ENCODE data around the gene NBAS.

The NBAS gene

DNA sequence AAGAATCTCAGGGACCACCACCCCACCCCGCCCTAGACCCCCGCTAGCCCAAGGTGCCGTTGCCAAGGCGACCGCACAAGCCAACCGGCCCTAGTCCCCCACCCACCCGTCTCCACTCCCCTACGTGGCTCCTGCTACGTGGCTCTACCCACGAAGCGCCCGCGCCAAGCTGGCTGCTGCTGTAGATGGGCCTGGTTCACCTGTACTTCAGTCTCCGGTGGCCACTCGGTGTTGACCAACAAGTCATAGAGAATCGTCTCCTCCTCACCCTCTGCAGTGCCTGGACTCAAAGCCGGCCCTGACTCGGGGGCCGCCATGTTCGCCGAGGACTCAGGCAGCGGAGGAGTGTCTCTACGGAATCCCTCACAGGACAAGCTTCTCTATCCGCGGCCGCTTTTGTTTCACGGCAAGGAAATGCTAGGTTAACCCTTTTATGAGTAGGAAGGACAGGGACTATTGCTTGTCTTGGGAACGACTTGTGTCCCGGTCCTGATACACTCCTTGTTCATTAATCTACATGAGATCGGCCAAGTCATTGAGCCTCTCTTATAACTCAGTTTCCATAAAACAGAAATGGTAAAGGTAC, at the start of gene NBAS:
TSS of gene NBAS (minus strand) at position 347 of the 586 bp plus-strand sequence. CDS start at position 317, 30 bp downstream.
- DNase-seq: peak; percentile 61 to 72

DNA sequence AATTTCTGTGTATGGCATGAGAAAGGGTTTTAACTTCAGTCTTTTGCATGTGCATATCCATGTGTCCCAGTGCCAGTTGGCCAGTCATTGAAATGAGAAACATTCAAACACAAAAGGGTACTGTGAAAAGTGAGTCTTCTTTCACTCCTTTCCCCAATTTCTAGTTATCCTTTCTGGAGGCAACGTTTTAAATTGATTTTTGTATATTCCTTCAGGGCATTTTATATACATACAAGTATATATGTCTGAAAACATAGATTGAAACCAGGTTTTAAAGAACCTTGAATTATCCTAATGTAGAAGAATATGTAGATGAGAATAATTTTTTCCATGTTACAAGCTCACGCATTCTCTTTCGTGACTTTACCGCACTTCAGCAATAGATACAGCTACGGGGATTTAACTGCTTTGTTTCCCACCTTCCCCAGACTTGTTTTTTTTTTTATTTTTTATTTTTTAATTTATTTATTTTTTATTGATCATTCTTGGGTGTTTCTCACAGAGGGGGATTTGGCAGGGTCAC, 49.4 kb upstream of the NBAS start:
- DNase-seq: no peak

DNA sequence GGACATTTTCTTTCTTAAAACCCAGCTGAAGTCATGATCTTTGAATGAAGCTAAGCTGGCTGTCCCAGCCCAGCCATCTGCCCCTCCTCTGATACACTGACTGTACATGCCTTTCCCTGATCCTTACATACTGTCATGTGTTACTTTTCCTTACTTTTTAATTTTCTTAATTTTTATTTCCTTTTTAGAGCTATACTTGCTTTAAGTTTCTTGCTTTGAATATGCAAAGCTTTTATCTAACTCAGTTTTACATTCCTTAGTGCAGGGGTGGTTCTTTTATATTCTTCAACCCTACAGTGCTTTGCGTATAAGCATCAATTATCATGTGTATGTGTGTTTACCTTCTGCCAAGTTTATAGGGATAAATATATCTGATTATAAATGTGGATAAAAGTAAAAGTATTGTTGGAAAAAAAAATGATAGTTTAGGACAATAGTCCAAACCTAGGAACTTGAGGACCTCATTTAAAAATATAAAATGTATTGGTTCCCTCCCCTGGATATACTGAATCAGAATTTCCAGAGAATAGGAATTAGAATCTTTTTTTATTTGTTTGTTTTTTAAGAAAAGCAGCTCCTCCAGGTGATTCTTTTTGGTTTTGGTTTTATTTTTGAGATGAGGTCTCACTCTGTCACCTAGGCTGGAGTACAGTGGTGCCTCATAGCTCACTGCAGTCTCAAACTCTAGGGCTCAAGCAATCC, 48.4 kb upstream of the NBAS start:
- DNase-seq: no peak

DNA sequence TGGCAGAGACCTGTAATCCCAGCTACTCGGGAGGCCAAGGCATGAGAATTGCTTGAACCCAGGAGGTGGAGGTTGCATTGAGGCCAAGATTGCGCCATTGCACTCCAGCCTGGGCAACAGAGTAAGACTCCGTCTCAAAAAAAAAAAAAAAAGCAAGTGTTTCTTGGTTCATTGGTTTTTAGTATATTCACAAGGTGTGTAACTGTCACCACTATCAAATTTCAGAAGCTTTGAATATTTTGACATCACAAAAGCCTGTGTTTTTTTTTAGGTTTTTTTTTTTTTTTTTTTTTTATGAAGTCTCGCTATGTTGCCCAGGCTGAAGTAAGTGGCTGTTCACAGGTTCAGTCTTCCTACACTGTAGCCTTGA, 47.2 kb upstream of the NBAS start:
- no peak for DNase-seq

DNA sequence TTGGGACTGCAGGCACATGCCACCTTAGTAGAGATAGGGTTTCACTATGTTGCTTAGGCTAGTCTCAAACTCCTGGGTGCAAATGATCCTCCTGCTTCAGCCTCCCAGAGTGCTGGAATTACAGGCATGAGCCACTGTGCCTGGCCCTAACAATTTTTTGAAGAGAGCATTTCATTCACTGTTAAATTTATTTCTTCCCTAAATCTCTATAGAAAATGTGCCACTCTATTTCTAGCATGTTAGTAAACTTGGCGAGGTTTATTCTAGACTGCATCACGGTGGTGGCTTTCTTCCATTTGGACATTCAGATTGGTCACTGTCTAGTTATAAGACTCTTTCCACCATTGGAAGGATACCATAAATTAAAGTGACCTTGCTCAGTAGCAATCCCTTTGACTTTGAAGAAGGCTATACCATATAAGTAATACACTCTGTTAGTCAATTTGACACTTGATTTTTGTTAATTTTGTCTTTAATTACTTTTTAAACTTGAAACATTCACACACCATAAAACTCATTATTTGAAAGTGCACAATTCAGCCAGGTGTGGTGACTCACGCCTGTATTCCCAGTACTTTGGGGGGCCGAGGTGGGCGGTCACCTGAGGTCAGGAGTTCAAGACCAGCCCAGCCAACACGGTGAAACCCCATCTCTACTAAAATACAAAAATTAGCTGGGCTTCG, 46.7 kb upstream of the NBAS start:
- DNase-seq: no peak

DNA sequence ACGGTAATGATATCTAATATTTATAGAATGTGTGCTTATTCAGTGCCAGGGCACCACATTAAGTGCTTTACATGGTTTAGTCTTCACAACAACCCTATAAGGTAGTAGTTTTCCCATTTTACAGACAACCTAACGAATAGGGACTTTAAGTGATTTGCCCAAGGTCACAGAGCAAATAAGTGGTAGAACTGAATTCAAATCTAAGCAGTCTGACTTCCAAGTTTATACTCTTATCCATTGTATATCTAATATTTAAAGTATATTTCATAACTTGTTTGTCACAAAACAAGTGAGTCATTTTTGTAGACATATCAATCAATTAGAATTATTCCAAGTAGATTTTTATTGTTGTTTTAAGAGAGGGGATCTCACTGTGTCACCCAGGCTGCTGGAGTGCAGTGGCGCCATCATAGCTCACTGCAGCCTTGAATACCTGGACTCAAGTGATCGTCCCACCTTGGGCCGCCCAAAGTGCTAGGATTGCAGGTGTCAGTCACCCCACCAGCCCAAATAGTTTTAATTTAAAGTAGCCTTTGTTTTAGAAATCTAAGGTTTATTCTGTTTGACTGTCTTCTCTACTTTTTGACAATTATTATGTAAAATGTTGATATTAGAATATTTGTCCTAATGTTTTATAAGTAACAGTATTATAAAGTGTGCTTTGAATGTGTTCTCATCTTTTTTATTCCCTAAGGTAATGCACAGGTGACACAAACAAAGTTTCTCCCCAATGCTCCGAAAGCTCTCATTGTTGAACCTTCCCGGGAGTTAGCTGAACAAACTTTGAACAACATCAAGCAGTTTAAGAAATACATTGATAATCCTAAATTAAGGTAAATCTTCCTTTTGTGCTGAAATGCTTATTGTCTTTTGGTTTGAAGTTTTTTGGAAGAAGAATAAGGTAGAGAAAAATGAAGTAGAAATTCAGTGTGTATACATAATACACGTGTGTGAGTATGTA, 45.6 kb upstream of the NBAS start:
- no peak for DNase-seq

DNA sequence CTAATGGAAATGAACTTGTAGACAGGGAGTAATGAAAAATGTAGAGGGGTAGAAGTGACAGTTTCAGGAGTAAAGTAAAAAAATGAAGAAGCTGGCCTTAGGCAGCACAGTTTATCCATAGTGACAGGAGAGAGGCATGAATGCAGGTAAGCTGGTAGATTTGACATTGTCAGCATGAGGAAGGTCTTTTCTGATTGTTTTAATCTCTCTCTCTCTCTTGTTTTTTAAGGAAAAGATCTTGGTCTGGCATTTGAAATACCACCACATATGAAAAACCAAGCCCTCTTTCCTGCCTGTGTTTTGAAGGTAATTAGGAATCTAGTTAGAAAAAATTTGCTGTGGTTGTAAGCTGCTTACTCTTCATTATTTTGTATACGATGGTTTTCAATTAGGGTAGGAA, 44.6 kb upstream of the NBAS start:
- DNase-seq: no peak

DNA sequence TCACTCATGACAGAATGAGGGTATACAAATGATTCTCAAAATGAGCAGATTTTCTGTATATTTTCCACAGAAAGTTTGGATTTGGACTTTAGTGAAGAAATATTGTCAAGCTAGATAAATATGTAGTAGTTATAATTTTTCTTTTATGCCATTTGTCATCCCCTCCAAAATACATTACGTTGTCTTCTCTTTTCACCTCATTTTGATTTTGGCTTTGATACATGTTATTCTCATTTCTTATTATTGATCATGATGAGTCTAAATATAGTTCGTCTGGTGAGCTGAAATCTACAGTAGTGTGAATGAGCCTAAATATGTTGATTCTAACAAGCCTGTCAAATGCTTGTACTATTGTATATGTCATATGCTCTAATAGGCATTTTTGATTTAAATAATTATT, 42.8 kb upstream of the NBAS start:
- DNase-seq: no peak

DNA sequence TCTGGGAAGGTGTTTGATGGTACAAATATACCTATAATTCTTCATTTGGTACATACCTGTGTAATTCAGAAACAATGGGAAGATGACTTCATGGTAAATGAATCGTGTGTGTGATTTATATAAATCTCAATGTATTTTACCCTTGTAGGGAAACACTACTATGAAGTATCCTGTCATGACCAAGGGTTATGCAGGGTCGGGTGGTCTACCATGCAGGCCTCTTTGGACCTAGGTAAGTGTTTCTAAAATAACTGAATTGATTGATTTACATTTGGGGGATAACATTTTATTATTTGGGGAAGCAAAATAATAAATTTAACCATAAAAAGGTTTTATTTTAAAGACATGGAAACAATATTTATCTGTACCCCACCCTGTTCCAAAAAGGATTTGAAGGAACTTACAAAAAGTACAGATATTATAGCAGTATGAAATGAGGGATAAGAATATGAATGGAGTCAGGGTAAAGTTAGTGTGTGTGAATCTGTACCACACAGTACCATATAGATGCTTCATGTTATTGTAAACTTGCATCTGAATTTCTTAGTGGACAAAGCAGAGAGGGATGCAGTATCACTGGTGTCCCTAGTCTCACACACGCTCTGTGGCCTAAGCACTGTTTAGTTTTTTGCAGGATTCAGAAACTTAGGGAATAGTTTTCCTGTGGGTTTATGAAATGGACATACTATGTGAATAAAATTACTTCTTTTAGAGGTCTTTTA, 42.1 kb upstream of the NBAS start:
- DNase-seq: no peak

DNA sequence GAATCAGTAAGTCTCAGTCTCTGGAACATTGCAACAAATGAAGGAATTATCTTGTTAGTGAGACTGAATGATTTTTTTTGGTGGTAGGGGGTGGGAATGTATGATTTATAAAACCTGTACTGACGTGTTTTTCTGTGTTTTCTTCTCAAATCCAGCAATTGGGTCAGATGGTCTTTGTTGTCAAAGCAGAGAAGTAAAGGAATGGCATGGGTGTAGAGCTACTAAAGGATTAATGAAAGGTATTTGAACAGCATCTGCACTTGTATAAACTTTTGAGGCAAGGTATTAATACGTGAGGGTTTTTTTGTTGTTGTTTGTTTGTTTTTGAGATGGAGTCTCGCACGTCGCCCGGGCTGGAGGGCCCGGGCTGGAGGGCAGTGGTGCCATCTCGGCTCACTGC, 41.3 kb upstream of the NBAS start:
- no peak for DNase-seq

DNA sequence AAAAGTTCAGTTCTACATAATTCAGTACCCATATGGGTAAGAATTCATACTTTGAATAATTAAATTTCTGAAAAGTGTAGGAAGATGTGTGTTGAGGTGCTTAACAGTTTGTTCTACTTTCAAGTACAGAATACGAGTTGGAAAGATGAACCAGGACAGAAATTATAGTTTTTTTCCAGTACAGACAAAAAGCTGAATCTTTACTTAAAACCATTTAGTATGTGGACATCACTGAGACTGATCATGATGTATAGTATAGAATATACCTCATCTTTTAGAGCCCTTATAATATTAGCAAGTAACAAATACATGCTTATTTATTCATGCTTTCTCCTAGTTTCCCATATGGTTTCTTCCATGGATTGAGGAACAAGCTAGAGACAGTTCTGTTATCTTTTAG, 40.5 kb upstream of the NBAS start:
- DNase-seq: no peak

DNA sequence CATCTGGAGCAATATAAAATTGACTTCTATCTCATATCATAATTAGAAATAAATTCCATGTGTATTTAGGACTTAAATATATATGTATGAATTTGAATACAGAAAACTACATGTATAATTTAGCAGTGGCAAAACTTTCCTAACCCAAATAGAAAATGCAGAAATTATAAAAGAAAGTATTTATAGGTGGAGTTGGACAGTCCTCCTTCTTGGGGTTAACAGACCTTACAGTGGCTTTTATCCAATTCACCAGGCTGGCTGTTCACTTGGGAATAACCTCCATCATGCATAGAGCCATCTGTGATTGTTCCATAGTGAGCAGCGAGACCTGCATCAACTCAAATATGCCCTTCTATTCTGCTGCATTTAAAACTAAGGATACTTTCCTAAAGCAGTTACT, 38.9 kb upstream of the NBAS start:
- no peak for DNase-seq

DNA sequence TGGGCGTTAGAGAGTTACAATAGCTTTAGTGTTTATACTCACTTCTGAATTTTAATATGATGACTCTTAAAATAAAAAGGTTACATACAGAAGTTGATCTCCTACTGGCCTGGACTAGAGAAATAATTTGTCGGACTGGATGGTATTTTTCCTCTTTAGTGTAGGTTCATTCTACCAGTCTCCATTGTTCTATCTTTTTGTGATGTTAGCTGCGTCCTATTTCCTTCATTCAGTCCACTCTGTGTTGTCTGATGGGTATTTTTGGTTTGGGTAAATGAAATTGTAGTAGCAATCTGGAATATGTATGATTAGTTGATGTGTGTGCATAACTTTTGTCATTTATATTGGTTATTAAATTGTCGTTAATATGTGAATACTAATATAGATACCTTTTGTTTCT, 35.8 kb upstream of the NBAS start:
- no peak for DNase-seq

DNA sequence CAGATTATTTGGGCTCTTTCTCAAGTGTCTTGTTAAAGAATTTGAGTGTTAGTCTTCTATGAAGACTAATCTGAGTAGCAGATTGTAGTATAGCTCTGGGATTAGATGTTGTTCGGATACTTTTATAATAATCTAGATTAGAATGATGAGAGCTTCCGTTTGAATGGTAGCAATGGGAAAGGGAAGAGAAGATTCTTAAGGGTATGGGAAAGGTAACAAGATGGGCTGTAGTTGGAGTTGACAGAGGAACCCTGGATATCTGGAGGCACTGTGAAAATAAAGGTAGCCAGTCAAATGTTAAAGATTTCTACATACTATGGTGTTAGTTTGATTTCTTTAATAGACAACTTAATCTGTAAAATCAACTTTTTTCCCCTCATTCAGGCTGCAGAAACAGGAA, 35.2 kb upstream of the NBAS start:
- no peak for DNase-seq

DNA sequence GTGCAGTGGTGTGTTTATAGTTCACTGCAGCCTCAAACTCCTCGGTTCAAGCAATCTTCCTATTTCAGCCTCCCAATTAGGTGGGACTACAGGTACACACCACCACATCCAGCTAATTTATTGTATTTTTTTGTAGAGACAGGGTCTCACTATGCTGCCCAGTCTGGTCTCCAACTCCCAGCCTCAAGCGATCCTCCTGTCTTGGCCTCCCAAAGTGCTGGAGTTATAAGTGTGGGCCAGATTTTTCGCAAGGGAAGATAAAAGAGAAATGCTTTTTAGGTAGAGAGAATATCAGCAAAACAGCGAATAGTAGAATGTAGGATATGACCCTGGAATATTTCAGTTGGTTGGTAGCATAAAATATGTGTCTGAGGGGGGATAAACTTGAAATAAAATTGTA, 34.8 kb upstream of the NBAS start:
- DNase-seq: no peak

DNA sequence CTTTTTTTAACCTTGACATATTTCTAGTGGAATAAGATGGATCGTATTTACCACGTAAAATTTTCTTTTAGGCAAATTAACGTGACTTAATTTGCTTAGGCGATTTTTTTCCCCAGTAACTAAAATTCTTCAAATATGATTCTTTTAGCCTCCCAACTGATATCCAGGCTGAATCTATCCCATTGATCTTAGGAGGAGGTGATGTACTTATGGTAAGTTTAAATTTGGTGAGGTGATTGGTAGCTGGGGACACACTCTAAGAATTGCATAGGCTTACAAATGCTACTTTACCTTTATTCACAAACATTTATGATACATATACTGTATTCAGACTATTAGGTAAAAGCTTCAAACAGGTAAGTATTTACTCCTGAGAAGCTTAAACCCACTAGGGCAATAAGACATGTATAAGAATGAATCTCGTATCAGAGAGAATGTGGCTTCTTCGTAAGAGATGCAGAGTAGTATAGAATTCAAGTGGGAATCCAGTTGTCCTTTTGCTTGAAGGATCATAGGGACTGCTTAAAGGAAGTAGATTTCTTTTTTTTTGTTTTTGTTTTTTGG, 34.3 kb upstream of the NBAS start:
- DNase-seq: no peak

DNA sequence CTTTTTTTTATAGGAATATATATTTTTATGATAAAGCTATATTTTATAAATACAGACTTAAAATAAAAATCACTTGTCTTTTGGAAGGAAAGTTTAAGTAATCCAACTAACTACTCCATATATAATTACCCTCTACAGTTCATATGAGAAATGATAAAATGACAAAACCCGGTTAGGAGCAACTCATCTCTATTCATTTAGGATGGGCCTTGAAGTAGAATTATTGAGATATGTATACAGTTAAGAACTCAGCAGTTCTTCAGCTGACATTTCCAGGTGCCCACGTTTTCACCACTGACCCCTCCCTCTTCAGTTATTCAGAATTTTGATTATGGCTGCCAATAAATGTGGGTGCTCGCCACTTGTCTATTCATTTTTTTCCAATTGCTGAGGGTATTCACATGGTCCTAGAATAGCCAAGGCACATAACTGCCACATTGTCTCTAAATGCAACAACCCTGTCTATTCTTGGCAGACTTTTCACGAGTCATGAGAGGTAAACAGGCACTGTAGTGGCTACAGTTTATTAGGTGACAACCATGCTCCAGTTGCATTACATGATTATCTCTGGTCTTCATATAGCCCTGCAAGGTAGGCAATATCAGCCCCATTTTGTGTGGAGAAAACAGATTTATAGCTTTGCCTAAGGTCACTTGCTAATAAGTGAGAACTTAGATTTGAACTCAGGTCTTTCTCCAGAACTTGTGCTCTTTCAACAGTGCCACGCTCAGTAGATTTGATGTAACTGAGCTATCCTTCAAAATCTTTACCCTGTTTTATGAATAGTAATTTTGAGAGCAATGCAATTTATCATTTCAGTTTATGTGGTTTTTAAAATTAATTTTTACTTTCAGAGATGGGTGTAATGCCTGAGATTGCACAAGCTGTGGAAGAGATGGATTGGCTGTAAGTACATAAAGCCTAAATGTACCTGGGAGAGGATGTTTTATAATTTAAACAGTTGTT, 33.4 kb upstream of the NBAS start:
- no peak for DNase-seq

DNA sequence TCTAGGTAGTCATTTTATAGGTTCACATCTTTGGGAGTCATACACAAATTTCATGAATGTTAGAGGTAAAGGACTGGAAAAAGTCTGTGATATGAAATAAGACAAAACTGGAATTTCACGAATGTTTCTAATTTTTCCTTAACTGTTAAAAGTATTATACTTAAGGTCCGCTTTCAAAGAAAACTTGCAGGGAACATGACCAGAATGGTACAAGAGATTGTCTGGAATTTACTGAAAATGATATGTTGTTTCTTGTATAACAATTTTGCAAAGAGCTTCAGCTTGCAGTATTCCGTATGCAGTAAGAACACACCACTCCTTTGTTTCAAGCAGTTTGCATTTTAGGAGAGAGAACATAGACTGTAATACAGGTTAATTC, 32.2 kb upstream of the NBAS start:
- DNase-seq: no peak

DNA sequence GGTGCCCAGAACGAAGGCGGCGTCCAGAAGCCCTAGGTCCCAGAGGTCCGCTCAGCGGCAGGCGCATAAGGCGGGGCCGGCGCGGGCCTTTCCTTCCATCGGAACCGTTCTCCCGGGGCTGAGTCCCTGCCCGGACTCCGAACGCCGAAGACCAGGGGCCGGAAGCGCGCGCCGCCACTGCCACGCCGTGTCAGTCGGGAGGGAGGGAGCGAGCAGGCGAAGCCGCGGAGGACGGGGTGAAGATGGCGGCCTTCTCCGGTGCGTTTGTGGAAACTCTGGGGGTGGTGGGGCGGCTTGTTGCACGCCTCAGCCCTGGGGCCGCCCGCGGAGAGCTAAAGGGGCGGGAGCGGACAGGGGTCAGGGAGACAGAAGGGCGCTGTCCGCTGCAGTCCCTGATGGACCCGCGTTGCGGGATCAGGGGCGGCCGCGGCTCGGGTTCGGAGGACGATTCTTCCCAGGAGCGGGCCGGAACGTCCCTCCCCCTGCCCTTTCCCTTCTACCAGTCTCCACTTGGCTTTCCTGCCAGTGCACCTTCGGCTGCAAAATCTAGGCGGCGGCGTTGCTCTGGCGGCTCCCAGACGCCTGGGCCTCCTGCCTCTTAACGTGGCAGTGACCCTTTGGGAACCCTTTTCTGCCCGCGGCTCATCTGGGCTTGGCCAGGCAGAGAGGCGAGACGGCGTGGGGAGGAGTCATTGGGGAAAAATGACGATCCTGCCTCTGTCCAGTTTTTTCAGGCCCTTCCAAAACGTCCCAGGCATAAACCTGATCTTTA, 30.7 kb upstream of the NBAS start, which contains the start of gene DDX1:
TSS of gene DDX1 (plus strand) at position 177 of the 772 bp plus-strand sequence. CDS start at position 243, 66 bp downstream.
- peak; percentile 80 to 86 for DNase-seq

DNA sequence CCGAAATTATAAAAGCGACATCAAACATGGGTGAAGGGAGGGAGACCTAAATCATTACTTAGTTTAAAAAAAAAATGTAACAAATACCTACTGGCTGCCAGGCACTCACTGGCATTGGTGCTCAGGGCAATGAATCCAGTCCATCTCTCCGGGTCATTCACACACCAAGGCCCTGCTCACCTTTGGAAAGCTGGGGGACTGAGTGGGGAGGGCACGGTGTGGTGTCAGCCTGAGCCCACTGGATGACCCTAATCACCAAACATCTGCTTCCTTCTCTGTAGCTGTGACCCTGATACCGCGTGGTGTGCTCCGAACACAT, 30.2 kb upstream of the NBAS start:
- DNase-seq: no peak
